ENCODE data around the gene SEC22C.

DNA sequence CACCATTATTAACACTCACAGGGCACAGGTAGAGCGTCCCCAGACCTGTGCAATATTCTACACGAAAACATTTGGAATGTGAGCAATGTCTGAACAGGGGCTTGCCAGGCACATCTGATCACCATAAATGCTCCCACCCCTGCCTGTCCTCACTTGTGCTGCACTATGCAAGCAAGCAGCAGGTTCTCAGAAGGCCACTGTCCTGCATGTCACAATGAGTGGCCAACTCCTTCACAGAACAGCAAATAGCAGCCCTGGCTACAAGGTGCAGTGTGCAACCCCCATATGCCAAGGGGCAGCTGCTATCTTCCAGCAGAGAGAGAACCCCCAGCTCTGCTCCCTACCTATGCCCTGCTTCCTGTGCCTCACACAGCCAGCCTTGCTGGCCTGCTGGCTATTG, 32.6 kb downstream of the SEC22C start:
- TF ChIP-seq, protein P1, sequence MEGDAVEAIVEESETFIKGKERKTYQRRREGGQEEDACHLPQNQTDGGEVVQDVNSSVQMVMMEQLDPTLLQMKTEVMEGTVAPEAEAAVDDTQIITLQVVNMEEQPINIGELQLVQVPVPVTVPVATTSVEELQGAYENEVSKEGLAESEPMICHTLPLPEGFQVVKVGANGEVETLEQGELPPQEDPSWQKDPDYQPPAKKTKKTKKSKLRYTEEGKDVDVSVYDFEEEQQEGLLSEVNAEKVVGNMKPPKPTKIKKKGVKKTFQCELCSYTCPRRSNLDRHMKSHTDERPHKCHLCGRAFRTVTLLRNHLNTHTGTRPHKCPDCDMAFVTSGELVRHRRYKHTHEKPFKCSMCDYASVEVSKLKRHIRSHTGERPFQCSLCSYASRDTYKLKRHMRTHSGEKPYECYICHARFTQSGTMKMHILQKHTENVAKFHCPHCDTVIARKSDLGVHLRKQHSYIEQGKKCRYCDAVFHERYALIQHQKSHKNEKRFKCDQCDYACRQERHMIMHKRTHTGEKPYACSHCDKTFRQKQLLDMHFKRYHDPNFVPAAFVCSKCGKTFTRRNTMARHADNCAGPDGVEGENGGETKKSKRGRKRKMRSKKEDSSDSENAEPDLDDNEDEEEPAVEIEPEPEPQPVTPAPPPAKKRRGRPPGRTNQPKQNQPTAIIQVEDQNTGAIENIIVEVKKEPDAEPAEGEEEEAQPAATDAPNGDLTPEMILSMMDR (IDR thresholded peaks at IDR 0.05; ENCODE audit: insufficient read depth, low read length, poor library complexity, severe bottlenecking): no peak
- TF ChIP-seq EZH2phosphoT487 (conservative IDR thresholded peaks at IDR 0.05; ENCODE audit: low read length): no peak
